ENCODE results near the gene RNF168.
A peak's percentile ranks its signal among the peaks of the same experiment; 100 is the strongest.
"Not testable (repeated sequence)": the region's sequence is repeated elsewhere in the genome, so short reads cannot be mapped to it uniquely, and the experiment has no call there.

The RNF168 gene

DNA sequence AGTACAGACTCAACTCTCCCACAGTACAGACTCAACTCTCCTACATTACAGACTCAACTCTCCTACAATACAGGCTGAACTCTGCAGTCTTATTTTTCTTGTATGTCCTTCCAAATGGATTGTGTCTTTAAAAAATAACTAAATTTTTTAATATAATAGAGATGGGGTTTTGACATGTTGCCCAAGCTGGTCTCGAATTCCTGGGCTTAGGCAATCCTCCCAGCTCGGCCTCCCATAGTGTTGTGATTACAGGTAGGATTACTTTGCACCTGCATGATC, 40.2 kb downstream of the RNF168 start:
- no peak for DNase-seq (ENCODE audit: insufficient read length, low spot score)
- no peak for FAIRE-seq
- TF ChIP-seq, protein P1, sequence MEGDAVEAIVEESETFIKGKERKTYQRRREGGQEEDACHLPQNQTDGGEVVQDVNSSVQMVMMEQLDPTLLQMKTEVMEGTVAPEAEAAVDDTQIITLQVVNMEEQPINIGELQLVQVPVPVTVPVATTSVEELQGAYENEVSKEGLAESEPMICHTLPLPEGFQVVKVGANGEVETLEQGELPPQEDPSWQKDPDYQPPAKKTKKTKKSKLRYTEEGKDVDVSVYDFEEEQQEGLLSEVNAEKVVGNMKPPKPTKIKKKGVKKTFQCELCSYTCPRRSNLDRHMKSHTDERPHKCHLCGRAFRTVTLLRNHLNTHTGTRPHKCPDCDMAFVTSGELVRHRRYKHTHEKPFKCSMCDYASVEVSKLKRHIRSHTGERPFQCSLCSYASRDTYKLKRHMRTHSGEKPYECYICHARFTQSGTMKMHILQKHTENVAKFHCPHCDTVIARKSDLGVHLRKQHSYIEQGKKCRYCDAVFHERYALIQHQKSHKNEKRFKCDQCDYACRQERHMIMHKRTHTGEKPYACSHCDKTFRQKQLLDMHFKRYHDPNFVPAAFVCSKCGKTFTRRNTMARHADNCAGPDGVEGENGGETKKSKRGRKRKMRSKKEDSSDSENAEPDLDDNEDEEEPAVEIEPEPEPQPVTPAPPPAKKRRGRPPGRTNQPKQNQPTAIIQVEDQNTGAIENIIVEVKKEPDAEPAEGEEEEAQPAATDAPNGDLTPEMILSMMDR (IDR thresholded peaks at IDR 0.05; ENCODE audit: insufficient read depth, missing control alignments): no peak

DNA sequence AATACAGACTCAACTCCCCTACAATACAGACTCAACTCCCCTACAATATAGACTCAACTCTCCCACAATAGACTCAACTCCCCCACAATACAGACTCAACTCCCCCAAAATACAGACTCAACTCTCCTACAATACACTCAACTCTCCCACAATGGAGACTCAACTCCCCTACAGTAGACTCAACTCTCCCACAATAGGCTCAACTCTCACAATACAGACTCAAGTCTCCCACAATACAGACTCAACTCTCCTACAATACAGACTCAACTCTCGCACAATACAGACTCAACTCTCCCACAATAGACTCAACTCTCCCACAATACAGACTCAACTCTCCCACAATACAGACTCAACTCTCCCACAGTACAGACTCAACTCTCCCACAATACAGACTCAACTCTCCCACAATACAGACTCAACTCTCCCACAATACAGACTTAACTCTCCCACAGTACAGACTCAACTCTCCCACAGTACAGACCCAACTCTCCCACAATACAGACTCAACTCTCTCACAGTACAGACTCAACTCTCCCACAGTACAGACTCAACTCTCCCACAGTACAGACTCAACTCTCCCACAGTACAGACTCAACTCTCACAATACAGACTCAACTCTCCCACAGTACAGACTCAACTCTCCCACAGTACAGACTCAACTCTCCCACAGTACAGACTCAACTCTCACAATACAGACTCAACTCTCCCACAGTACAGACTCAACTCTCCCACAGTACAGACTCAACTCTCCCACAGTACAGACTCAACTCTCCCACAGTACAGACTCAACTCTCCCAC, 40.7 kb downstream of the RNF168 start:
- FAIRE-seq; DNase-seq (ENCODE audit: insufficient read length, low spot score): not testable (repeated sequence)

DNA sequence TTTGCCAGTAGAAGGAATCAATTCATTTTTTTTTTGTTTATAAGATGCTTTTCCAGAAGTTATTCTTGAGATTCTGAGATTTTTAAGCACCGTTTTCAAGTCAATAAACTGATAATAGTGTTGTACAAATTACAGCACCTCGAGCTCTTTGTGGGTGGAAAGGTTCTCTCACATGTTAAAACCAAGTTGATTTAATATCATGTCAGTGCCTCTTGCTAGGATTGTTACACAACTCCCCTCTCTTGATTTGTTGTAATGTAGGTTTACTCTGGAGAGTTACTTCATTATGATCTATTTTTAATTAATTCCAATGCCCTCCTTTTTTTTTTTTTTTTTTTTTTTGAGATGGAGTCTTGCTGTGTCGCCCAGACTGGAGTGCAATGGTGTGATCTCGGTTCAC, 45.5 kb downstream of the RNF168 start:
- DNase-seq (ENCODE audit: insufficient read length, low spot score): no peak
- TF ChIP-seq, protein P1 (IDR thresholded peaks at IDR 0.05; ENCODE audit: insufficient read depth, missing control alignments): no peak
- FAIRE-seq: no peak

DNA sequence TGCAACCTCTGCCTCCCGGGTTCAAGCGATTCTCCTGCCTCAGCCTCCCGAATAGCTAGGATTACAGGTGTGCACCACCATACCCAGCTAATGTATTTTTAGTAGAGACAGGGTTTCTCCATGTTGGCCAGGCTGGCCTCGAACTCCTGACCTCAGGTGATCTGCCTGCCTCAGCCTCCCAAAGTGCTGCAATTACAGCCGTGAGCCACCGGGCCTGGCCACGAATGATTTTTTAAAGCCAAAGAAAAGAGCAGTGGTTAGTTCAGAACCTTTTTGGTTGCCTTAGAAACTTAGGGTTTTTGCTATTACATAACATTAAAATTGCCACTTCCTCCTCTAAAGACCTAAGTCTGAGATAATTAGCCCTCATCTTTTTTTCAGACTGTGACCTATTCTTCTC, 46.1 kb downstream of the RNF168 start:
- FAIRE-seq; DNase-seq (ENCODE audit: insufficient read length, low spot score): not testable (repeated sequence)

DNA sequence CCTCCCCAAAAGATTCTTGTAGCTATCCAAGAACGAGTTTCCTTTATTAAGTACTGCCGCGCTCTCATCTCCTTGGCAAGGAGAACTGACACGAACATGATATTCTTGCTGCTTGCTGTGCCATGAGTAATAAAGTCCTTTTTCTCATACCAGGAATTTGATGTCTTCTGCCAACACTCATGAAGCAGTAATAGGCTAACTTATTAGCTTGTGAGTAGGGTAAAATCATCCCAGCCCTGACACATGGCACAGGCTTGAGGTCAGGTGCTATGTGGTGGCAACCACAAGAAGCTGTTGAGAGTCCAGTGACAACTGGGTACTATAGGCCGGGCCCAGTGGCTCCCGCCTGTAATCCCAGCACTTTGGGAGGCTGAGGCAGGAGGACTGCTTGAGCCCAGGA, 48.6 kb downstream of the RNF168 start:
- DNase-seq (ENCODE audit: insufficient read length, low spot score) (no peak), FAIRE-seq (no peak)
- TF ChIP-seq, protein P1 (IDR thresholded peaks at IDR 0.05; ENCODE audit: insufficient read depth, missing control alignments): no peak

DNA sequence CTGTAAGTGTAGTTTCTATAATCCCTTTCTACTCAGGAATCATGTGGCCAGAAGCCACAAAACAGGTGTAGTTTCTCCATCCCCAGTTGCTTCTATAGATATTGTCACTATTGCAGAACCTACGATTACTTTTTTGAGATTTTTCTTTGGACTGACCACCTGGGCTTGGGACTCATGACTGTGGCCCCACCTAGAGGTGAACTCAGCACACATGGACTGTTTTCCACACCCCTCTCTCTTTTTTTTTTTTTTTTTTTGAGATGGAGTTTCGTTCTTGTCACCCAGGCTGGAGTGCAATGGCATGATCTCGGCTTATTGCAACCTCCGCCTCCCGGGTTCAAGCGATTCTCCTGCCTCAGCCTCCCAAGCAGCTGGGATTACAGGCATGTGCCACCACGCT, 58.2 kb downstream of the RNF168 start:
- not testable (repeated sequence) for FAIRE-seq; DNase-seq (ENCODE audit: insufficient read length, low spot score)
- TF ChIP-seq, protein P1 (IDR thresholded peaks at IDR 0.05; ENCODE audit: insufficient read depth, missing control alignments): peak; percentile 18

DNA sequence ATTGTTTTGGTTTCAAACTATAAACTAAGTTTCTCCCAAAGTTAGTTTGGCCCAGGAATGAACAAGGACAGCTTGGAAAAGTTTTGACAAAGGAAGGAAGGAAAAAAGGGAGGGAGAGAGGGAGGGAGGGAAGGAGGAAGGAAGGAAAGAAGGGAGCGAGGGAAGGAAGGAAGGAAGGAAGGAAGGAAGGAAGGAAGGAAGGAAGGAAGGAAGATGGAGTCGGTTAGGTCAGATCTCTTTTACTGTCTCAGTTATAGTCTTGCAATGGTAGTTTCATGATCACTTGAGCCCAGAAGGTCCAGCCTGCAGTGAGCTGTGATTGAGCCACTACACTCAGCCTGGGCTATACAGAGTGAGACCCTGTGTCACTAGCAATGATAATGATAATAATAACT, 59.1 kb downstream of the RNF168 start:
- TF ChIP-seq, protein P1 (IDR thresholded peaks at IDR 0.05; ENCODE audit: insufficient read depth, missing control alignments): no peak
- DNase-seq (ENCODE audit: insufficient read length, low spot score): no peak
- FAIRE-seq: no peak

DNA sequence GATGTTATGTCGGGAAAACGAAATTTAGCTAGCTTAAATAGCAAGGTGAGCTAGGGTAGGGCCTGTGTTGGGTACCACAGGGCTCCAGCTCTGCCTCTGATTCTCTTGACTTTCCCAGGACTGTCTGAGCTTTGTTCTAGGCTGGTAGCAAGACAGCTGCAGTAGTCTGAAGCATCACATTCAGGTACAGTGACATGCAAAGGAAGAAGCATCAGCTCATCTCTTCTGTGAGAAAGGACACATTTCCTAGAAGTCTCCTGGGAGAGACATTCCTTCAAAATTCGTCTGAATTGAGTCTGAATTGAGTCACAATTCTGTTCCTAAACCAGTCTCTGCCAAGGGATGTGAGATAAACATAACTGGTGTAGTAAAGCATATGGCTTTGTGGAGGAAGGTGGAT, 62.9 kb downstream of the RNF168 start:
- TF ChIP-seq, protein P1 (IDR thresholded peaks at IDR 0.05; ENCODE audit: insufficient read depth, missing control alignments): no peak
- no peak for FAIRE-seq
- no peak for DNase-seq (ENCODE audit: insufficient read length, low spot score)
